Choroid plexus epithelial cell (primary cell): ENCODE measurements around the gene TEAD2.

Source experiments
- DNase-seq: peaks from one replicate; pipeline ENCODE4 v3.0.0-alpha.2; 2010; ENCODE audit warnings: low read depth
- H3K4me3 ChIP-seq: 2 replicates; pipeline ENCODE4 v1.5.1; 2011; ENCODE audit warnings: low read depth, mild to moderate bottlenecking, control low read depth, low read length, moderate library complexity
- CTCF ChIP-seq: conservative IDR thresholded peaks from 2 replicates; pipeline ENCODE4 v1.5.1; 2011; ENCODE audit warnings: low read depth, mild to moderate bottlenecking, control low read depth, inconsistent platforms, low read length, moderate library complexity

Gene TEAD2

GRCh38 chr19:49403404-49404187 is 41.4 kb upstream of the TEAD2 start:
- no peak overlapping the region for H3K4me3 ChIP-seq
- DNase-seq, result peak; percentile 86
- TF ChIP-seq CTCF, result no peak

DNA sequence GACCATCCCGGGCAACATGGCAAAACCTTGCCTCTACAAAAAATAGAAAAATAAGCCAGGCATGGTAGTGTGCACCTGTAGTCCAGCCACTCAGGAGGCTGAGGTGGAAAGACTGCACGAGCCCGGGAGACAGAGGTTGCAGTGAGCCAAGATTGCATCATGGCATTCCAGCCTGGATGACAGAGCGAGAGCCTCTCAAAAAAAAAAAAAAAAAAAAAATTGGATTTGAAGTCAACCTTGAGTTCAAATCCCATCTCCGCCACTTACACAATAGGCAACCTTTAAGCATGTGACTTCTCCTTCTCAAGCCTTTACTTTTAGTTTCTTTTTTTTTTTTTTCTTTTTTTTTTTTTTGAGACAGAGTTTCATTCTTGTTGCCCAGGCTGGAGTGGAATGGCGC is 37.8 kb upstream of the TEAD2 start:
- DNase-seq, result no peak
- no peak overlapping the region for H3K4me3 ChIP-seq
- TF ChIP-seq CTCF, result no peak

DNA sequence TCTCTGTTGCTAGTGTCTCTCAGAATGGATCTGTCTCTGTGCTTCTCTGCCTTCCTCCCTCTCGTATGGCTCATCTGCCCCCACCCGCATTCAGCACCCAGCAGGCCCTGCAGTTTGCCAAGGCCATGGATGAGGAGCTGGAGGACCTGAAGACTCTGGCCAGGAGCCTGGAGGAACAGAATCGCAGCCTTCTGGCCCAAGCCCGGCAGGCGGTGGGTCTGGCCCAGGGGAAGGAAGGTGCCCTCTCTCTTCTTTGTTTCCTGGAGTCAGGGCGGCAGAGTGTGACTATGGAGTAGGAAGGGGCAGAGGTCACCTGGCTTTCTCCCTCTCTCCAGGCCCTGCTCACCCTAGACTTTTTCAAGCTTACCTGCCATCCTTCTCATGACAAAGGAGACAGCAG is 36.7 kb upstream of the TEAD2 start:
- no peak overlapping the region for H3K4me3 ChIP-seq
- TF ChIP-seq CTCF, result no peak
- no peak for DNase-seq

GRCh38 chr19:49398001-49398615 is 35.9 kb upstream of the TEAD2 start:
- DNase-seq, result no peak
- TF ChIP-seq CTCF, result no peak
- H3K4me3 ChIP-seq, result no peak overlapping the region

- H3K4me3 ChIP-seq, result no peak overlapping the region
- TF ChIP-seq CTCF, result no peak
- DNase-seq, result no peak
Observed at GRCh38 chr19:49396738-49397505, 34.7 kb upstream of the TEAD2 start.

- DNase-seq, result no peak
- TF ChIP-seq CTCF, result no peak
- H3K4me3 ChIP-seq, result no peak overlapping the region
Observed at GRCh38 chr19:49395581-49396407, 33.6 kb upstream of the TEAD2 start.
